DND-41 (cell line): ENCODE data around the gene NCAPH2.

Experiments used
- ATAC-seq: fragments of 200-7000 bp; cut with Tn5 transposase; 3 replicates; pipeline ENCODE4 v1.9.1; 2021; ENCODE audit warnings: low read depth; ENCODE audit not compliant: insufficient read depth
- DNase-seq: peaks from one replicate; pipeline ENCODE4 v3.0.0-alpha.2; 2020
- H2AFZ ChIP-seq: 2 replicates; pipeline ENCODE4 v1.6.0; 2012; ENCODE audit warnings: low read depth, low read length
- H3K27ac ChIP-seq: 2 replicates; pipeline ENCODE4 v1.5.1; 2012; ENCODE audit warnings: low read length, inconsistent platforms
- H3K27me3 ChIP-seq: fragments of 200-600 bp; sonication (generic); 2 replicates; pipeline ENCODE4 v1.6.0; 2012; ENCODE audit warnings: low read length, mild to moderate bottlenecking, inconsistent platforms; ENCODE audit not compliant: insufficient read depth, poor library complexity
- H3K36me3 ChIP-seq: 2 replicates; pipeline ENCODE4 v1.5.1; 2012; ENCODE audit warnings: low read length, inconsistent platforms; ENCODE audit not compliant: insufficient read depth
- H3K4me1 ChIP-seq: 2 replicates; pipeline ENCODE4 v1.5.1; 2012; ENCODE audit warnings: mild to moderate bottlenecking, low read length; ENCODE audit not compliant: insufficient read depth
- H3K4me2 ChIP-seq: 2 replicates; pipeline ENCODE4 v1.6.0; 2012; ENCODE audit warnings: mild to moderate bottlenecking, moderate library complexity, low read length, inconsistent platforms; ENCODE audit not compliant: insufficient read depth
- H3K4me3 ChIP-seq, 2 experiments: fragments of 200-600 bp in 1 of 2; shearing (Covaris generic) in 1 of 2; 2 replicates each; pipeline ENCODE4 v1.5.1; 2012 to 2016; ENCODE audit warnings: inconsistent platforms in 2 of 2, low read length in 2 of 2, mild to moderate bottlenecking in 2 of 2, low read depth in 1 of 2, moderate library complexity in 1 of 2
- H3K79me2 ChIP-seq: 2 replicates; pipeline ENCODE4 v1.6.0; 2012; ENCODE audit warnings: low read length, inconsistent platforms; ENCODE audit not compliant: insufficient read depth
- H3K9ac ChIP-seq: 2 replicates; pipeline ENCODE4 v1.6.0; 2012; ENCODE audit warnings: low read depth, mild to moderate bottlenecking, inconsistent platforms, low read length, moderate library complexity
- H3K9me3 ChIP-seq: 2 replicates; pipeline ENCODE4 v1.5.1; 2012; ENCODE audit warnings: low read length, moderate library complexity, mild to moderate bottlenecking, inconsistent platforms; ENCODE audit not compliant: insufficient read depth, severe bottlenecking
- H4K20me1 ChIP-seq: 2 replicates; pipeline ENCODE4 v1.6.0; 2012; ENCODE audit warnings: low read length; ENCODE audit not compliant: insufficient read depth
- CTCF ChIP-seq: IDR thresholded peaks from 2 replicates; pipeline ENCODE4 v1.5.1; 2012; ENCODE audit warnings: borderline replicate concordance, low read length, moderate library complexity, mild to moderate bottlenecking; ENCODE audit not compliant: poor library complexity, severe bottlenecking; ENCODE audit errors: extremely low read depth
- EZH2 ChIP-seq: IDR thresholded peaks from 3 replicates; pipeline ENCODE4 v1.6.1; 2012; ENCODE audit warnings: borderline replicate concordance, low read depth, mild to moderate bottlenecking, moderate library complexity, low read length, inconsistent platforms; ENCODE audit not compliant: severe bottlenecking

Gene NCAPH2

DNA sequence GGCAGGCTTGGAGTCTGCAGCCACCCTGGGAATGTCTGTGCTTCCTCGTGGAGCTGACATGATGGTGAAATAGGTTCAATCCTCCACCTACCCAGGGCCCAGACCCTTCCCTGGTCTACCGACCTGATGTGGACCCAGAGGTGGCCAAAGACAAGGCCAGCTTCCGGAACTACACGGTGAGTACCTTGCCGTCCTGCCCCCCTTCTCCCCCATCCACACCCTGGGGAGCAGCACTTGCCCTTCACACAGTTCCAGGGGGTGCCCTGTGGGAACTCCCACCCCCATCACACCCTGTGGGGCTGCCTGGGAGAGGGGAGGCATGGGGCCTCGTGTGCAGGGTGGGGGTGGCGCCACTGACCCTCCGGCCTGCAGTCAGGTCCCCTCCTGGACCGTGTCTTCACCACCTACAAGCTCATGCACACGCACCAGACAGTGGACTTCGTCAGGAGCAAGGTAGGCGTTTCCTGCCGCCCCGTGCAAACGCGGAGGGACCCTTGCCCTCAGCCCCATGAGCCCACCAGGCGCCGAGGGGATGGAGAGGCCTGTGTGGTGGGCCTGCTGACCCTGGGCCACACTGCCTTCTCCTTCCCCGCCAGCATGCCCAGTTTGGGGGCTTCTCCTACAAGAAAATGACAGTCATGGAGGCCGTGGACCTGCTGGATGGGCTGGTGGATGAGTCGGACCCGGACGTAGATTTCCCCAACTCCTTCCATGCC is 20.6 kb upstream of the NCAPH2 start:
- no peak for ATAC-seq
- DNase-seq, result no peak
- H3K27ac ChIP-seq, result no peak overlapping the region
- no peak overlapping the region for H2AFZ ChIP-seq
- TF ChIP-seq EZH2 (no peak), CTCF (no peak)
- no peaks in the 10 kb centered on the region for H3K27me3 ChIP-seq
- H3K9me3 ChIP-seq, result no peaks in the 10 kb centered on the region
- no peaks in the 10 kb centered on the region for H4K20me1 ChIP-seq
- H3K9ac ChIP-seq, result no peak overlapping the region
- H3K4me2 ChIP-seq, result no peak overlapping the region
- no peaks in the 10 kb centered on the region for H3K79me2 ChIP-seq
- no peak overlapping the region for H3K4me3 ChIP-seq
- no peaks in the 10 kb centered on the region for H3K36me3 ChIP-seq
- no peaks in the 10 kb centered on the region for H3K4me1 ChIP-seq

DNA sequence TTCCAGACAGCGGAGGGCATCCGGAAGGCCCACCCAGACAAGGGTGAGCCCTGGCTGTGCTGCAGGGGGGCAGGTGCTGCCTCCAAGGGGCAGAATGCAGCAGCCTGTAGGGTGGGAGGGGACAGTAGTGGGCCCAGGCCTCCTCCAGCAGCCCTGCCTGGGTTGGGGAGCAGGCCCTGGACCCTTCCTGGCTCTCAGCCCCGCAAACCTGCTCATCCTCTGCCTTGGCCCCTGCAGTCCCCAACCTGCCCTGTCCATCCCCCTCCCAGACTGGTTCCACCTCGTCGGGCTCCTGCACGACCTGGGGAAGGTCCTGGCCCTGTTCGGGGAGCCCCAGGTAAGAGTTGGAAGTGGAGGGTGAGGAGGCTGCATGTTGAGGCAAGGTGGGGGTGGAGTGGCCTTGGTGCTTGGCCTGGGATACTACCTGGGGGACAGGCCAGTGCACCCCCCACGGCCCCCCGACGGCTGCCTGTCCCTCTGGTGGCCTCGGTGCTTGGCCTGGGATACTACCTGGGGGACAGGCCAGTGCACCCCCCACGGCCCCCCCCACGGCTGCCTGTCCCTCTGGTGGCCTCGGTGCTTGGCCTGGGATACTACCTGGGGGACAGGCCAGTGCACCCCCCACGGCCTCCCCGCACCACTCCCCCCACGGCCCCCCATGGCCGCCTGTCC is 19.9 kb upstream of the NCAPH2 start:
- no peak overlapping the region for H3K9ac ChIP-seq
- no peak overlapping the region for H3K4me3 ChIP-seq
- H3K4me1 ChIP-seq, result no peaks in the 10 kb centered on the region

GRCh38 chr22:50488886-50489285 is 19.1 kb upstream of the NCAPH2 start:
- Histone ChIP-seq H3K9me3 (no peaks in the 10 kb centered on the region), H3K79me2 (no peaks in the 10 kb centered on the region), H3K4me2 (no peak overlapping the region), H3K27me3 (no peaks in the 10 kb centered on the region), H3K4me3 (no peak overlapping the region), H4K20me1 (no peaks in the 10 kb centered on the region), H3K27ac (no peak overlapping the region), H2AFZ (no peak overlapping the region), H3K9ac (no peak overlapping the region), H3K4me1 (no peaks in the 10 kb centered on the region), H3K36me3 (no peaks in the 10 kb centered on the region)
- TF ChIP-seq EZH2 (no peak), CTCF (no peak)
- DNase-seq (no peak), ATAC-seq (no peak)

More for the DNA sequence above, 19.9 kb upstream of the NCAPH2 start:
- Histone ChIP-seq H3K27ac (no peak overlapping the region), H3K36me3 (no peaks in the 10 kb centered on the region), H4K20me1 (no peaks in the 10 kb centered on the region), H3K9me3 (no peaks in the 10 kb centered on the region), H2AFZ (no peak overlapping the region), H3K27me3 (no peaks in the 10 kb centered on the region), H3K4me2 (no peak overlapping the region), H3K79me2 (no peaks in the 10 kb centered on the region)
- TF ChIP-seq CTCF, result no peak
- no peak for TF ChIP-seq EZH2
- ATAC-seq (no peak), DNase-seq (no peak)
